ENCODE data around the gene PPCS. TPM values are rescaled to one million over a fixed set of nuclear protein-coding genes. Genes with fewer than 3 reads are reported as not detected.

PPCS gene
- total and polyA plus RNA-seq, 2 donors = 38.0 to 63.8 TPM

DNA sequence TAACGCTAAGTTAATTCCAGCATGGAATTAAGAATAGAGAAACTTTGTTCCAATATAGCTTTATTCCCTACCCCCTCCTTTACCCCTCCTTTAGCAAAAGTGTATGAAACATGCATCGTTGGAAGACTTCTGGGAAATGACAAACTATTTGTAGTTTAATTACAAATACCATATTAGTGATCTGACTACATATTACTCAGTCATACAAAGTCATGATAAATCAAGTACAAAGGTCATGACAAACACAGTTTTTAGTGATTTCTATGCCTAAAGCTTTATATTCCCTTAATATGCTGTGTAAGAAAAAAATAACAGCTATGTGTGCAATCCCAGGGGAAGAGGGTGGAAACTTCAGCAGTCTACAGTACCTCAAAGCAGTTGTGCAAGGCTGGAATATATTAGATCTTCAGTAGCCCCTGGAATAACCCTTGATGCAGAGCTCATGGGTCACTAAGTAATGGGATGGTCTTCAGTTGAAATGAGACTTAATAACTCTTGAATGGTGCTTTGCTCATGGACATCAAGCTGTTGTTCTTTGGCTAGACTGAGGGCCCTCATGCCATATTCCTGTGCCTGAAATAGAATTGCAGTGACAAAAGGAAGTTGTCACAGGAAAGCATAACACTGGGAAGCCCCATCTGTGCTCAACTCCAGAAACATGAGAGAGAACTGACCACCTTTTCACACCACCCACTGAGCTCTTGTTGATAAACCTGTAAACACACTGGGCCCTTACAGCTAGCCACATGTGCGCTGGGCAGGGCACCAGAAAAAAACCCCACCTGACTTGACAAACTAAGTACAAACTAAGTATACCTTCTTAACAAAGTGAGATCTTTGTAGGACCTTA lies 25.8 kb upstream of the PPCS start:
- WGBS = 84% methylated on average over 3 of the region's 3 CpGs
- no peak for DNase-seq (ENCODE audit: extremely low spot score)
- H3K36me3 ChIP-seq (ENCODE audit: insufficient read depth) = no peaks in the 10 kb centered on the region
- no peaks in the 10 kb centered on the region for H3K4me1 ChIP-seq (ENCODE audit: insufficient read depth)
- no peak overlapping the region for H3K4me3 ChIP-seq (ENCODE audit: low read depth, low read length)
- H3K27ac ChIP-seq (ENCODE audit: low read depth) = no peak overlapping the region

DNA sequence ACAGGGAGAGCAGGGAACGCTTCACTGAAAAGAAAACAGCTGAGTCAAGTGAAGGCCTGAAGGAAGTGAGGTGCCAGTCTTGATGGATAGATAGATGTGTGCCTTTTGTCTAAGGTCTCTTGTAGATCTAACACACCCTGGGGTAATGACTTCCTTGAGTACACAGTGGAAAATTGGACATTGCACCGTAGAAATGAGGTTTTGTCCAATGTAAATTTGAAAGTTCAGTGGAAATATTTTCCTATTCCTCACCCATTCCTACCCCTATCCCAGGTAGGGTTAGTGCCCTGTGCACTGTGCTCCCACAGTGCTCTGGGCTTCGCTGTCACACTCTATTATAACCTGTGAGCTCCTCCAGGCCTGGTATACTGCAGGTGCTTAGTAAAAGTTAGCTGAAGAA lies 24.8 kb upstream of the PPCS start:
- H3K4me3 ChIP-seq (ENCODE audit: low read depth, low read length) = no peak overlapping the region
- 87% methylated on average over 3 of the region's 3 CpGs for WGBS
- H3K27ac ChIP-seq (ENCODE audit: low read depth) = no peak overlapping the region
- no peaks in the 10 kb centered on the region for H3K4me1 ChIP-seq (ENCODE audit: insufficient read depth)
- H3K36me3 ChIP-seq (ENCODE audit: insufficient read depth) = no peaks in the 10 kb centered on the region
- DNase-seq (ENCODE audit: extremely low spot score) = no peak

DNA sequence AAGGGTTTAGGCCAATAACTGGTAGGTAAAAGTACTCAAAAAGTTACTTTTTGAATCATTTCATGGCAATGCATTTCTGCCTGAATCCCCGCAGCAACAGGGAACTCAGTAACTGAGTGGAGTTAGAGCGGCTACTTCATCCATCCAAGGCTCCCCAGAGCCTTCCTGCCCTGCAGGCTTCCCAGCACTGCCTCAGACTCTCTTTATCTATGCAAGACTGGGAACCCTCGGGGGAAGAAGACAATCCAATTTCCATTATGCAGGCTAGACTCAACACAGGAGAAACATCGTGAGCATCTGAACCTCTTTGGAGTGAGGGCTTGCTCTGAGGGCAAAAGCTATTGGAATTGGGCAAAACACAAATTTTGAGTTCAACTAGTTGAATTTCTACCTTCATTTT lies 23.6 kb upstream of the PPCS start:
- Histone ChIP-seq H3K4me3 (ENCODE audit: low read depth, low read length) (no peak overlapping the region), H3K36me3 (ENCODE audit: insufficient read depth) (no peaks in the 10 kb centered on the region), H3K4me1 (ENCODE audit: insufficient read depth) (no peaks in the 10 kb centered on the region), H3K27ac (ENCODE audit: low read depth) (no peak overlapping the region)
- DNase-seq (ENCODE audit: extremely low spot score) = no peak
- 88% methylated on average over 4 of the region's 4 CpGs for WGBS

DNA sequence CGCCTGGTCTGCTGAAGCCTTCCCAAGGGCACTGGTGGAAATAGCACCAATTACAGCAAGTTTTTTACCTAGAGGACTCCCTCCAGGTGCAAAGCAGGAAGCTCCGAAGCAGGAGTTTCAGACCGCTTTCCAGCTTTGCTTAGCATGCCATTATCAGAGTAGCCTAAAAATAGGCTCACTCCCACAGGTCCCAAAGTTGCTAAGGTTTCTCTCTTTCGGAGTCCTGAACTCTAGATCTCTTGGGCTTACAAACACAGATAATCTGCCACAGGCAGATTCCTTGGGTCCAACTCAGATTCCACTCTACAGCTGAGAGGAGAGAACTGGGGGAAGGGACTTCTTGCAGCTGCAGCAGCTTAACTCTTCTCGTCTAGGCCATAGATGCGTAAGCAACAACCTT lies 23.0 kb upstream of the PPCS start:
- no peak overlapping the region for H3K27ac ChIP-seq (ENCODE audit: low read depth)
- DNase-seq (ENCODE audit: extremely low spot score) = no peak
- WGBS = 72% methylated on average over 6 of the region's 6 CpGs
- no peaks in the 10 kb centered on the region for H3K4me1 ChIP-seq (ENCODE audit: insufficient read depth)
- H3K36me3 ChIP-seq (ENCODE audit: insufficient read depth) = no peaks in the 10 kb centered on the region
- H3K4me3 ChIP-seq (ENCODE audit: low read depth, low read length) = no peak overlapping the region

DNA sequence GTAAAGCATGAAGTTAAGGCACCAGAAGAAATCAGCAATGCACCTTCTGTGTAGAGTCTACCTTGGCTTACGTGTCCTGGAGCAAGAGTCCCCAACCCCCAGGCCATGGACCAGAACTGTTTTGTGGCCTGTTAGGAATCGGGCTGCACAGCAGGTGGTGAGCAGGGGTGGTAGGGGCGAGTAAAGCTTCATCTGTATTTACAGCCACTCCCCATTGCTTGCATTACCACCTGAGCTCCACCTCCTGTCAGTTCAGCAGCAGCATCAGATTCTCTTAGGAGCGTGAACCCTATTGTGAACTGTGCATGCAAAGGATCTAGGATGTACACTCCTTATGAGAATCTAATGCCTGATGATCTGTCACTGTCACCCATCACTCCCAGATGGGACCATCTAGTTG lies 22.0 kb upstream of the PPCS start:
- WGBS = 97% methylated on average over 4 of the region's 4 CpGs
- no peaks in the 10 kb centered on the region for H3K36me3 ChIP-seq (ENCODE audit: insufficient read depth)
- DNase-seq (ENCODE audit: extremely low spot score) = no peak
- no peak overlapping the region for H3K4me3 ChIP-seq (ENCODE audit: low read depth, low read length)
- no peak overlapping the region for H3K27ac ChIP-seq (ENCODE audit: low read depth)
- H3K4me1 ChIP-seq (ENCODE audit: insufficient read depth) = no peaks in the 10 kb centered on the region

DNA sequence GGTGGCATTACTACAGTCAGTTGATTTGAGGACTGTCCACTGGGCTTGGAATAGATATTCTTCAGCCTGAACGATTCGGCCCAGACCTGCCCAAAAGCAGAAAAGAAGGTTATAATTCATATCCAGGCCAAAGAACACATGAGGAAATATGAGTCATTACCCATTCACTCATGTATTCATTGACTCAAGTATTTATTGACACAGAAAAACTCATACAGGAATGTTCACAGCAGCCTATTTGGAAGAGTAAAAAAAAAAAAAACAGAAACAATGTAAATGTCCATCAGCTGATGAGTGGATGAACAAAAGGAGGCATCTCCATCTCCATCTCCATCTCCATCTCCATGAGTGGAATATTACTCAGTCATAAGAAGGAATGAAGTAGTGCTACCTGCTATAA lies 16.4 kb upstream of the PPCS start:
- Histone ChIP-seq H3K36me3 (ENCODE audit: insufficient read depth) (no peaks in the 10 kb centered on the region), H3K4me1 (ENCODE audit: insufficient read depth) (no peaks in the 10 kb centered on the region), H3K4me3 (ENCODE audit: low read depth, low read length) (no peak overlapping the region), H3K27ac (ENCODE audit: low read depth) (no peak overlapping the region)
- WGBS = 68% methylated on average over 2 of the region's 2 CpGs
- DNase-seq (ENCODE audit: extremely low spot score) = no peak

DNA sequence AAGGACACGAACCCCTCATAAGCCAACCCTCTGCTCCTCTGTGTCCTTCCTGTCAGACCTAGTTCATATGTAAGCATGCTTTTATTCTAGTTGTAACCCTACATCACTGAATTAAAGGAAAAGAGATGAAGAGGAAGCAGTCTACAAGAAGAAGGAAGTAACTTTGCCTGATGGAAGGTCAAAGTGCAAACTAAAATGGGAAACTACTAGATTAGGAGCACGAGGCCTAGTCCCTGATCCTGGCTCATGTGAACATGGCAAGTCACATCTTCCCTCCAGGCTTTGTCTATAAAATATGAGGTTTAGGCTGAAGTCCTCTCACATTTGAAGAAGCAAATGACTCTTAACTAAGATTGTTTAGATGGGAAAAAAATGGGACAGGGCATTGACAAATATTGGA lies 13.7 kb upstream of the PPCS start:
- no peaks in the 10 kb centered on the region for H3K4me1 ChIP-seq (ENCODE audit: insufficient read depth)
- H3K36me3 ChIP-seq (ENCODE audit: insufficient read depth) = no peaks in the 10 kb centered on the region
- whole genome bisulfite sequencing = 25% methylated on average over 2 of the region's 2 CpGs
- DNase-seq (ENCODE audit: extremely low spot score) = no peak
- H3K4me3 ChIP-seq (ENCODE audit: low read depth, low read length) = no peak overlapping the region
- no peak overlapping the region for H3K27ac ChIP-seq (ENCODE audit: low read depth)

DNA sequence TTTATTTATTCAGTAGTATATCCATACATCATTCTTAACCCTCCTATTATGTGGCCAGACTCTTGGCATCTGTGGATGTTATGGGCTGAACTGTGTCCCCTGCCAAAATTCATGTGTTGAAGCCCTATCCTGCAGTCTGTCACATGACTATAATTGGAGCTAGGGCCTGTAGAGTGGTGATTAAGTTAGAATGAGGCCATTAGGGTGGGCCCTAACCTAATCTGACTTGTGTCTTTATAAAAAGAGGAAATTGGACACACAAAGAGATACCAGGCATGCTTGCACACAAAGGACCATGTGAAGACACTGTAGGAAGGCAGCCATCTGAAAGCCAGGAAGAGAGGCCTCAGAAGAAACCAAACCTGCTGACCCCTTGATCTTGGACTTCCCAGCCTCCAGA lies 7.1 kb upstream of the PPCS start:
- Histone ChIP-seq H3K4me3 (ENCODE audit: low read depth, low read length) (no peak overlapping the region), H3K36me3 (ENCODE audit: insufficient read depth) (no peaks in the 10 kb centered on the region), H3K27ac (ENCODE audit: low read depth) (no peak overlapping the region), H3K4me1 (ENCODE audit: insufficient read depth) (no peaks in the 10 kb centered on the region)
- no peak for DNase-seq (ENCODE audit: extremely low spot score)

DNA sequence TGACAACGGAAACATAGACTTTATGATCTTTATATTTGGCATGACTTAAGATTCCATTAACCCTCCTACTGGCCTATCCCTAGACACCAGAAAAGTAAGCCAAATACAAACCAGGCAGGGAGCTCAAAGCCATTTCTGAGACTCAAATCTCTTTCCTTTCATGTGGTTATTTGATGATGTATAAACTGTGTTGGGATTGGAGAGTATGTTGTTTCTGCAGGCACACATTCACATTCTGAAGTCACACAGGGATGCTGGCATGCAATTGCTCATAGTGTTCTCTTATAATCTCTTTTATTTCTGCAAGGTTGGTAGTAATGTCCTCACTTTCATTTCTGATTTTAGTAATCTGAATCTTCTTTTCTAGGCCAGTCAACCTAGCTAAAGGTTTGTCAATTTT lies 6.3 kb upstream of the PPCS start:
- DNase-seq (ENCODE audit: extremely low spot score) = no peak
- WGBS = 33% methylated on average over 1 of the region's 1 CpG
- H3K36me3 ChIP-seq (ENCODE audit: insufficient read depth) = no peaks in the 10 kb centered on the region
- no peak overlapping the region for H3K27ac ChIP-seq (ENCODE audit: low read depth)
- H3K4me3 ChIP-seq (ENCODE audit: low read depth, low read length) = no peak overlapping the region
- H3K4me1 ChIP-seq (ENCODE audit: insufficient read depth) = no peaks in the 10 kb centered on the region

DNA sequence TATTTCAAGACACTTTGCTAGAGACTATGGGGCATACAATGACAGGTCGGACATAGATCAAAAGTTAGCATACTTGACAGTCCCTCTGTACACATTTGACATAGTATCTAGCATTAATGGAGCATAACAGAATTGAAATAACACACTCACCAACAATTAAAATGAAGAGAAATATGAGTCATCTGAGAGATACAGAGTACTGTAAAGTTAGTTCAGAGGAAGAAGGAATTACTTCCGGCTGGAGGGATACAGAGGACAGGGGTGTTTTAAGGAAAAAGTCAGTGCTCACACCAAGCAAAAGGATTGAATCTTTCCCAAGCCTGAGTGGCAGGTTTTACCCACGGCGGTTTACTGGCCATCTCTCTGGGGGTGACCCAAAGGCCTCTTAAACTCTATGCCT lies 3.0 kb upstream of the PPCS start:
- no peak overlapping the region for H3K27ac ChIP-seq (ENCODE audit: low read depth)
- 83% methylated on average over 4 of the region's 4 CpGs for WGBS
- H3K4me3 ChIP-seq (ENCODE audit: low read depth, low read length) = no peak overlapping the region
- H3K36me3 ChIP-seq (ENCODE audit: insufficient read depth) = no peaks in the 10 kb centered on the region
- no peaks in the 10 kb centered on the region for H3K4me1 ChIP-seq (ENCODE audit: insufficient read depth)
- DNase-seq (ENCODE audit: extremely low spot score) = no peak

DNA sequence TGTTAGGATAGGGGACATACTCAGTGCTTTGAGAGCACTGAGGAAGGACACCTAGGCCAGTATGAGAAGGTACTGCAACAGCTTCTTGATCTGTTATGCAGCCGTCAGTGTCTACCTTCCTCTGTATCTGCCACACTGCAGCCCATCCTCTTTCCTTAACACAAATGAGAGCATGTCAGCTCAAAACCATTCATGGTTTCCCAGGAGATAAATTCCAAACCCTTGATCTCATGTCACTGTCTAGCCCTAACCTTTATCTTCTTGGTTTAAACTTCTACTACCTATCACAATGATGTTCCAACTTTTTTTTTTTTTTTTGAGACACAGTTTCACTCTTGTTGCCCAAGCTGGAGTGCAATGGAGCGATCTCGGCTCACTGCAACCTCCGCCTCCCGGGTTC lies 1.9 kb upstream of the PPCS start:
- H3K4me3 ChIP-seq (ENCODE audit: low read depth, low read length) = no peak overlapping the region
- 94% methylated on average over 5 of the region's 5 CpGs for WGBS
- no peak for DNase-seq (ENCODE audit: extremely low spot score)

DNA sequence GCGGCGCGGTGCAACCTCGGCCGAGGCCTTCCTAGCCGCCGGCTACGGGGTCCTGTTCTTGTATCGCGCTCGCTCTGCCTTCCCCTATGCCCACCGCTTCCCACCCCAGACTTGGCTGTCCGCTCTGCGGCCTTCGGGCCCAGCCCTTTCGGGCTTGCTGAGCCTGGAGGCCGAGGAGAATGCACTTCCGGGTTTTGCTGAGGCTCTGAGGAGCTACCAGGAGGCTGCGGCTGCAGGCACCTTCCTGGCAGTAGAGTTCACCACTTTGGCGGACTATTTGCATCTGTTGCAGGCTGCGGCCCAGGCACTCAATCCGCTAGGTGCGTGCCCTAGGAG lies 379 bp downstream of the PPCS start:
- no peaks in the 10 kb centered on the region for H3K4me1 ChIP-seq (ENCODE audit: insufficient read depth)
- peak overlapping the region; percentile 82 for H3K27ac ChIP-seq (ENCODE audit: low read depth)
- no peak for DNase-seq (ENCODE audit: extremely low spot score)
- H3K4me3 ChIP-seq (ENCODE audit: low read depth, low read length) = peak overlapping the region; percentile 70
- no peaks in the 10 kb centered on the region for H3K36me3 ChIP-seq (ENCODE audit: insufficient read depth)
- under 1% methylated on average over 23 of the region's 23 CpGs for WGBS

More for the DNA sequence above, 1.9 kb upstream of the PPCS start:
- no peaks in the 10 kb centered on the region for H3K36me3 ChIP-seq (ENCODE audit: insufficient read depth)
- no peaks in the 10 kb centered on the region for H3K4me1 ChIP-seq (ENCODE audit: insufficient read depth)
- H3K27ac ChIP-seq (ENCODE audit: low read depth) = no peak overlapping the region

DNA sequence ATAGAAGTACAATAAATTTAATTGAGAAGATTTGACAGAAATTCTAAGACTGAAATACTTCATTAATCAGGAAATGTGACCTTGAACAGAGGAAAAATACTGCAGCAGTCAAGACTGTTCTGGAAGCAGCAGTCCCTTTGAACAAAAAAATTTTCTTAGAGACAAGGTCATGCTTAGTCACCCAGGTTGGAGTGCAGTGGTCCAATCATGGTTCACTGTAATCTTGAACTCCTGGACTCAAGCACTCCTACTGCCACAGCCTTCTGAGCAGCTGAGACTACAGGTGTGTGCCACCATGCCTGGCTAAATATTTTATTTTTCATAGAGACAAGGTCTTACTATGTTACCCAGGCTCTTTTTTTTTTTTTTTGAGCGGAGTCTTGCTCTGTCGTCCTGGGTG lies 4.9 kb downstream of the PPCS start:
- Histone ChIP-seq H3K4me3 (ENCODE audit: low read depth, low read length) (no peak overlapping the region), H3K27ac (ENCODE audit: low read depth) (no peak overlapping the region), H3K4me1 (ENCODE audit: insufficient read depth) (peaks cover 1% of the 10 kb centered on the region), H3K36me3 (ENCODE audit: insufficient read depth) (no peaks in the 10 kb centered on the region)
- no peak for DNase-seq (ENCODE audit: extremely low spot score)
- WGBS = 81% methylated on average over 2 of the region's 2 CpGs

DNA sequence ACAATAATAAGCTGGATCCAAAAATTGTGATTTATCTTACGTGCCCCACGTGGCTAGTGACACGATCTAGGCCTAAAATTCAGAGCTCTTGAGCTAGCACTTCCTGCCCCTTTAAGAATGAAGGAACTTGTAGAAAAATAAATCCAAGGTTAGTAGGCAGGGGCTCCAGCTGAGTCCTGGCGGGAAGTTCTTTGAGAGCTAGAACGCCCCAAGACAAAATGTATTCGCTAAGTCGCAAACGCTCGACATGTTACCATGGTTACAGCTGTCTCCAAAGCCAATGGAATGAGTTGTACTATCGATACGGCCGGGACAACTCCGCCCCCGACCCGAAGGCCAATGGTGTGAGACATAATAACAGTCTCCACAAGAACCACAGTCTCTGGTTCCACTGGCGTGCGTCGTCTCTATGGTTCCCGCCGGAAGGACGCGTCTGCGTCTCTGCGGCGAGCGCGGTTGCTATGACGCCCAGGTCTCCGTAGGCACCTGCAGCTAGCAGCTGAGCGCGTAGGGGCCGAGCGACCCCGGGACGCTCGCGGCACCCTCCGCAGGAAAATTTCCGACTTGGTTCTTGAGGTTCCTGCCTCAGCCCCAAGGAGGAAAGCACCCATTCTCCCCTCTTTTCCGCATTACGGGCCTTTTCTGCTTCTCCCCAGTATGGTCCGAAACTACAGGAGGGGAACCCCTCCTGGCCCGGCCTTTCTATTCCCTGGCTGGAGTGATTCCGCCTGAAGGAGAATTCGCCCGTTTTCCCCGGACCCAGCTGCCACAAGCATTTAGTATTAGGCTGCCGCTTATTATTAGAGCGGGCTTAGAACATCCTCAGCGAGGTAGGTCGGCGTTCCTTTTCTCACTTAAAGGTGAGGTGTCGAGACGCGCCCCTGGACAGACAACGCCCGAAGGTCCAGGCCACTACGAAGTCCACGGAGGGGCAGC lies 6.8 kb downstream of the PPCS start, which contains the start of gene CCDC30:
CCDC30 (plus strand) TSS at position 459 of the 936 bp plus-strand sequence. CDS start 17,266 bp downstream, outside the sequence.
- H3K27ac ChIP-seq (ENCODE audit: low read depth) = no peak within 1 kb of the TSS
- under 1% methylated on average over 59 of the region's 59 CpGs for WGBS

More for the DNA sequence above, 6.8 kb downstream of the PPCS start, which contains the start of gene CCDC30:
- peak within 1 kb of the TSS; percentile 47 for H3K4me3 ChIP-seq (ENCODE audit: low read depth, low read length)
- H3K4me1 ChIP-seq (ENCODE audit: insufficient read depth) = peaks cover 1% of the 10 kb centered on the region
- no peaks in the 10 kb centered on the region for H3K36me3 ChIP-seq (ENCODE audit: insufficient read depth)
- DNase-seq (ENCODE audit: extremely low spot score) = peak; percentile 98

Data from urinary bladder (tissue), 4 donors.